Ureter (tissue), 1 donor: ENCODE measurements around the gene EIF3C. TPM values are rescaled to one million over a fixed set of nuclear protein-coding genes. Genes with fewer than 3 reads are reported as not detected.
"Not testable (repeated sequence)": the region's sequence is repeated elsewhere in the genome, so short reads cannot be mapped to it uniquely, and the experiment has no call there.

Source experiments
- DNase-seq: peaks from one replicate; pipeline ENCODE4 v3.0.0-alpha.2; 2020; ENCODE audit warnings: low spot score
- total RNA-seq: library from RNA; stranded (reverse); gene quantifications from one replicate; pipeline ENCODE4 v1.2.4, GENCODE V29; 2023
- donor health status: DM: yes; HTN: yes; CAD: no.

The EIF3C gene, protein sequence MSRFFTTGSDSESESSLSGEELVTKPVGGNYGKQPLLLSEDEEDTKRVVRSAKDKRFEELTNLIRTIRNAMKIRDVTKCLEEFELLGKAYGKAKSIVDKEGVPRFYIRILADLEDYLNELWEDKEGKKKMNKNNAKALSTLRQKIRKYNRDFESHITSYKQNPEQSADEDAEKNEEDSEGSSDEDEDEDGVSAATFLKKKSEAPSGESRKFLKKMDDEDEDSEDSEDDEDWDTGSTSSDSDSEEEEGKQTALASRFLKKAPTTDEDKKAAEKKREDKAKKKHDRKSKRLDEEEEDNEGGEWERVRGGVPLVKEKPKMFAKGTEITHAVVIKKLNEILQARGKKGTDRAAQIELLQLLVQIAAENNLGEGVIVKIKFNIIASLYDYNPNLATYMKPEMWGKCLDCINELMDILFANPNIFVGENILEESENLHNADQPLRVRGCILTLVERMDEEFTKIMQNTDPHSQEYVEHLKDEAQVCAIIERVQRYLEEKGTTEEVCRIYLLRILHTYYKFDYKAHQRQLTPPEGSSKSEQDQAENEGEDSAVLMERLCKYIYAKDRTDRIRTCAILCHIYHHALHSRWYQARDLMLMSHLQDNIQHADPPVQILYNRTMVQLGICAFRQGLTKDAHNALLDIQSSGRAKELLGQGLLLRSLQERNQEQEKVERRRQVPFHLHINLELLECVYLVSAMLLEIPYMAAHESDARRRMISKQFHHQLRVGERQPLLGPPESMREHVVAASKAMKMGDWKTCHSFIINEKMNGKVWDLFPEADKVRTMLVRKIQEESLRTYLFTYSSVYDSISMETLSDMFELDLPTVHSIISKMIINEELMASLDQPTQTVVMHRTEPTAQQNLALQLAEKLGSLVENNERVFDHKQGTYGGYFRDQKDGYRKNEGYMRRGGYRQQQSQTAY
- total RNA-seq: 435 TPM

DNA sequence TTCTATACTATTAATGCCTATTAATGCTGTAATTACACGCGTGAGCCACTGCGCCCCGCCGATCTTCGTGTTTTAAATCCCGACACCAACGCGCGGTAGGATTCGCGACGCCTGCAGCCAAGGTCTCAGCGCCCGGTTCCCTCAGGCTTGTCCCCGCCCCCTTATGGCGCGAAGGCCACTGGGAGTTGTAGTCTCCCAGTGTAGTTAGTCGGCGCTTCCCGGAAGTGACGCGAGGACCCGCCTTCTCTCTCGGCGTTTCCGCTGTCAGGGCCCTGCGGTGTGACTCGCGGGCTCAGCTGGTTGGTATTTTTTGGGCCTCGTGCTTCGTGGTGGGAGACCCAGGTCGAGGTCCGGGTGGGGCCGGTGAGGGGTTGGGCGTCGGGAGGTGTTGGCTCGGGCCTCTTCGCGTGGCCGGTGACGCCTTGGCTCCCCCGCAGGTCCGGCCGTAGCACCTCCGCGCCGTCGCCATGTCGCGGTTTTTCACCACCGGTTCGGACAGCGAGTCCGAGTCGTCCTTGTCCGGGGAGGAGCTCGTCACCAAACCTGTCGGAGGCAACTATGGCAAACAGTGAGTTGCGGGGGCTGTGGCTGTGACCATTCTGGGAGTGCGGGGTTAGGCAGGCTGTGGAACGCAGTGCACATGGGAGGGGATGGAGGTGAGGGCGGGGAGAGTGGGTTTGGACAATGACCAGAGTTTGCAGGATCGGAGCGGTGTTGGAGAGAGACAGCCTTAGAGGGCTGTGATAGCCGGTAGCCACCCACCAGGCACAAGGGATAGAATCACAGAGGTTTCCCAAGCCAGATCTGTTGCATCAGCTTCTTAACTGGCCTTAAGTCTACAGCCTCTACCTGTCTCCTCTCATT lies at the start of gene EIF3C:
Gene EIF3C (plus strand): TSS at position 245 of the 864 bp plus-strand sequence. CDS start 223 bp downstream, at position 468.
- DNase-seq: not testable (repeated sequence)

DNA sequence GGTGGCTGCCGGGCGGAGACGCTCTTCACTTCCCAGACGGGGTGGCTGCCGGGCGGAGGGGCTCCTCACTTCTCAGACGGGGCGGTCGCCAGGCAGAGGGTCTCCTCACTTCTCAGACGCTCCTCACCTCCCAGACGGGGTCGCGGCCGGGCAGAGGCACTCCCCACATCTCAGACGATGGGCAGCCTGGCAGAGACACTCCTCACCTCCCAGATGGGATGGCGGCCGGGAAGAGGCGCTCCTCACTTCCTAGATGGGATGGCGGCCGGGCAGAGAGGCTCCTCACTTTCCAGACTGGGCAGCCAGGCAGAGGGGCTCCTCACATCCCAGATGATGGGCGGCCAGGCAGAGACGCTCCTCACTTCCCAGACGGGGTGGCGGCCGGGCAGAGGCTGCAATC lies 45.0 kb upstream of the EIF3C start:
- DNase-seq: not testable (repeated sequence)

DNA sequence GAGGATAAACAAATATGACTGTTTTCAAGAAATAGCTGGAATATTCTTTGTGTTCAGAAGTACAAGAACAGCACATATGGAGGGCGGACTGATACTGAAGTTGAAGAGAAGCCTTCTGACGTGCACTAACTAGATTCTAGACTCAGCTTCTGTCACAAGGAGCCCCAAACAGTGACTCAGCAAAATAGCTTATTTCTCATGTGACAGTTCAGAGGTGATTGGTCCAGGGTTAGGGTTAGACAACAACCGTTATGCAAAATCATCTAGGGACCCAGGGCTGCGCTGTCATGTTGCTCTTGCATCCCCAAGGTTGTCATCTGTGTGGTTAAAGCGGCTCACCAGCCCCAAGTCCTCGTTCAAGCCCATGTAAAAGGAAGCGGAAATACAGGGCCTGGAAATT lies 43.8 kb upstream of the EIF3C start:
- DNase-seq: not testable (repeated sequence)

DNA sequence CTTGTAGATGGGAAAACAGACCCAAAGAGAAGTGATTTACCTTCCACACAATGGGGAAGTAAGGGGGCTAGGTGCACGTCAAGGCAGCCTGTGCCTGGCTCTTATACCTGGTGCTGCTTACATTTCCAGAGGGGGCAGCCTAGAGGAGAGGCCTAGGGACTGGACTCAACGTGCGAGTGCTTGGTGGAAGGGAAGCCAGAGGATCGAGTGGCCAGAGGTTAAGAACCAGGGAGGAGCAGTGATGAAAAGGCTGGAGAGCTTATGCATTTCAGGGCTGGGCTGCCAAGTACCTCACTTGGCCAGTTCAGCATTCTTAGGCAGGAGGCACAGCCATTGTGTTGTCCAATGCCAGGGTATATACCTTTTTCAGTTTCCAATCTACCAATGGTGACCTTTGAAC lies 43.1 kb upstream of the EIF3C start:
- not testable (repeated sequence) for DNase-seq

DNA sequence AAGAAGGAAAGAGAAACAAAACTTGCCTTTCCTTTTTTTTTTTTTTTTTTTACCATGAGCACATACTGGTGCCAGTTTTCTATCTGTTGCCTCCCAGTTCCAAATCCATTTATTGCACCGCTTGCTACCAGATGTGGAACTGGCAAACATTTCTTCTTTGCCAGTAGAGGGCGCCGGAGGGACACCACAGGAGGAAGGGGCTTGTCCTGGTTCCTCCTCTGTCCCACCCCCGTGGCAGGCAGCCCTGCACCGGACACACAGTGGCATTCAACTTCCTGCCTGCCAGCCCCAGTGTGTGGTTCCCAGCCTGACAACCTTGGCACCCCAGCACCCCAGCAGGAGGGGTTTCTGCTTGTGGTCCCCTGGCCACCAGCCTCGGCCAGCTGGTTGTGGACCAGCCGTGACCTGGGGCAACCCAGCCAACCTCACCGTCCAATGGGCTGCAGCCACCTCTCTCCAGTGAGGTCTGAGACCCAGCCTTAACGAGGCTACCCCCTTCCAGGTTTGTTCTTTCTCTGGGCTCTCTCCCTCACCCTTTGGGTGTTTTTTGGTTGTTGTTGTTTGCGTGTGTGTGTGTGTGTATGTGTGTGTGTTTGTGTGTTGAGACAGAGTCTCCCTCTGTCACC lies 22.8 kb upstream of the EIF3C start:
- not testable (repeated sequence) for DNase-seq

DNA sequence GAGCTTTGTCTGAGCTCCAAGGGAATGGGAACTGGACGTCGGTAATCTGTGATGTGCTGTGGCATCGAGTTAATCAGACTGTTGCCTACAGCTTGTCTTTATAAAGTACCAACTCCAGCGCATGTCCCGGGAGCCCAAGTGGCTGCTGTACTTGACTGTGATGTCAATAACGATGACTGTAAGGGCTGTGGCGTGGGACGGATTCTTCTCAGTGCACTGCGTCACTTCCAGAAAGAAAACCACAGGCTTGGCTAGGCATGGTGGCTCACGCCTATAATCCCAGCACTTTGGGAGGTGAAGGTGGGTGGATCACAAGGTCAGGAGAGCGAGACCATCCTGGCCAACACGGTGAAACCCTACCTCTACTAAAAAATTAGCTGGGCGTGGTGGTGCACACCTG lies 21.8 kb upstream of the EIF3C start:
- not testable (repeated sequence) for DNase-seq

DNA sequence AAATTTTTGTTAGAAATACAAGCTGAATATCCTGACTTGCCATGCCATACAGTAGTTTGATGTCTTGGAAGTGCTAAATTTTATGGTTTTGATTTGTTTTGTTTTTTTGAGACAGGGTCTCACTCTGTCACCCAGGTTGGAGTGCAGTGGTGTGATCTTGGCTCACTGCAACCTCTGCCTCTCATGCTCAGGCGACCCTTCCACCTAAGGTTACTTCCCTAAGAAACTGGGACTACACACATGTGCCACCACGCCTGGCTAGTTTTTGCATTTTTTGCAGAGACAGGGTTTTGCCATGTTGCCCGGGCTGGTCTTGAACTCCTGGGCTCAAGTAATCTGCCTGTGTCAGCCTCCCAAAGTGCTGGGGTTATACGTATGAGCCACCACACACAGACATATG lies 19.5 kb upstream of the EIF3C start:
- peak; percentile 19 for DNase-seq

DNA sequence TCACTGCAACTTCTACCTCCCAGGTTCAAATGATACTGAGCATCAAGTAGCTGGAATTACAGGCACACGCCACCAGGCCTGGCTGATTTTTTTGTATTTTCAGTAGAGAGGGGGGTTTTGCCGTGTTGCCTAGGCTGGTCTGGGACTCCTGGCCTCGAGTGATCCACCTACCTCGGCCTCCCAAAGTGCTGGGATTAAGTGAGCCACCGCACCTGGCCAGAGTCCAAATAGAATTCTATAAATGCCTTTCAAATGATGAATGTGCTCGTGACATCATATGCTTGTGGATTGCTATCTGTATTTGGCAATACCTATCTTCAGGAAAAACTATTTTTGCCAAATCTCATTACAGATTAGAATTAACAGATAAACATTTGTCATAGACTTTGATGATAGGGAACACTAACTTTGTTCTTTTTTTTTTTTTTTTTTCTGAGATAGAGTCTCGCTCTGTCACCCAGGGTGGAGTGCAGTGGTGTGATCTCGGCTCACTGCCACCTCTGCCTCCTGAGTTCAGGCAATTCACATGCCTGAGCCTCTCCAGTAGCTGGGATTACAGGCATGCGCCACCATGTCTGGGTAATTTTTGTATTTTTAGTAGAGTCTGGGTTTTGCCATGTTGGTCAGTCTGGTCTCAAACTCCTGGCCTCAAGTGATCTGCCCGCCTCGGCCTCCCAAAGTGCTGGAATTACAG lies 17.9 kb upstream of the EIF3C start:
- not testable (repeated sequence) for DNase-seq

DNA sequence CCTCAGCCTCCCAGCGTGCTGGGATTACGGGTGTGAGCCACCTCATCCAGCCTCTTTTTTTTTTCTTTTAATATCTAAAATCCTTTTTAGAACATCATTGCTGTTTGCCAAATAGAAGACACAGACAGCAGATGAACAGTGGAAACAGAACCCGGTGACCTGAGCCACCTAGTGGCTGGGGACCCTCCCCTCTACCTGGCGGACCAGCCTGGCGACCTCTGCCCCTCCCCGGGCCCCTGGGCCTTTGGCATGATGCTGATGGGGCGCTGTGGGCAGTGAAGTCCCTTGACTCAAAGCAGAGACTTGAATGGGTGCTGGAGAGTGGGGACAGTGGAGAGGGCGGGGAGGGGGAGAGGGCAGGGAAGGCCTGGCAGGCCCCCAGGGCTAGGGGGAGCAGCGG lies 11.5 kb upstream of the EIF3C start:
- DNase-seq: not testable (repeated sequence)

DNA sequence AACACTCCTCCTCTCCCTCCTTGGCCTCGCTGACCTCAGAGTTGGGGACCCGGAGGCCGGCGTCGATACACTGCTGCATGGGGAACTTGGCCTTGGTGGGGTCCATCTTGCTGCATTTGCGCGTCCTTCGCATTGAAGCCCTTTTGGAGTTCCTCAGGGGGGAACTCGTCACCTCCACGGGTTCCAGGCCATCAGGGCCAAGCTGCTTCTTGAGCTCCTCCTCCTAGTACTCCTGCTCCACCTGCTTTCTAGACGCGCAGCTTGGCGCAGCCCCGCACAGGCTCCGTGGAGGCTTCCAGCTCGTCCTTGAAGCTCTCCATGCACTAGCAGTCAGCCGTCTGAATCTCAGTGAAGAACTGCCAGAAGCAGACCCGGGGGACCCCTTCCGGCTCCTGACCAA lies 10.9 kb upstream of the EIF3C start:
- DNase-seq: not testable (repeated sequence)

DNA sequence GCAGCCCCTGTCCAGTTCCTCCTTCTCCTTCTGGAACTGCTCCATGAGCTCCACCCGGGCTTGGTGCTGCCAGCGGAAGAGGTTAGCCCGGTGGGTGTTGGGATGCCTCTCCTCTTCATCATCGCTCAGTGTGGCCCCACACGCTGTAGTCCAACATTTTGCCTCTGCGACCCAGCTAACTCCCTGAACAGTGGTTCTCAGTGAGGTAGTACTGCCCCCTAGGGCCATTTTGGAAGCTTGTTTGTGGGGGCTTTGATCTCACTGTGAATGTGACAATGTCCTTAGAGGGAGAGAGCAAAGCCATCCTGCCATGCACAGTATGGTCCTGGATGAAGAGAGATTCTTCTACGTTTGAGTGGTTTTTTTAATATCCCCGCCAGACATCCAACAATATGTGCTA lies 9.9 kb upstream of the EIF3C start:
- not testable (repeated sequence) for DNase-seq

DNA sequence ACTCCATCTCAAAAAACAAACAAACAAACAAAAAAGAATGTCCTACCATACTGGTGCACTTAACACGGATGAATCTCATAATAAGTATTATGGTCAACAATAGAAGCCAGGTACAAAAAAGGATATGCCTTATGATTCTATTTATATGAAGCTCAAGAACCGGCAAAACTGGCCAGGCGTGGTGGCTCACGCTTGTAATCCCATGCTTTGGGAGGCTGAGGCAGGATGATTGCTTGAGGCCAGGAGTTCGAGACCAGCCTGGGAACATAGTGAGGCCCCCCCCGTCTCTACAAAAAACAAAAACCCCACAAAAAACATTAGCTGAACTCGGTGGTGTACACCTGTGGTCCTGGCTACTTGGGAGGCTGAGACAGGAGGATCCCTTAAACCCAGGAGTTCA lies 7.0 kb upstream of the EIF3C start:
- not testable (repeated sequence) for DNase-seq

DNA sequence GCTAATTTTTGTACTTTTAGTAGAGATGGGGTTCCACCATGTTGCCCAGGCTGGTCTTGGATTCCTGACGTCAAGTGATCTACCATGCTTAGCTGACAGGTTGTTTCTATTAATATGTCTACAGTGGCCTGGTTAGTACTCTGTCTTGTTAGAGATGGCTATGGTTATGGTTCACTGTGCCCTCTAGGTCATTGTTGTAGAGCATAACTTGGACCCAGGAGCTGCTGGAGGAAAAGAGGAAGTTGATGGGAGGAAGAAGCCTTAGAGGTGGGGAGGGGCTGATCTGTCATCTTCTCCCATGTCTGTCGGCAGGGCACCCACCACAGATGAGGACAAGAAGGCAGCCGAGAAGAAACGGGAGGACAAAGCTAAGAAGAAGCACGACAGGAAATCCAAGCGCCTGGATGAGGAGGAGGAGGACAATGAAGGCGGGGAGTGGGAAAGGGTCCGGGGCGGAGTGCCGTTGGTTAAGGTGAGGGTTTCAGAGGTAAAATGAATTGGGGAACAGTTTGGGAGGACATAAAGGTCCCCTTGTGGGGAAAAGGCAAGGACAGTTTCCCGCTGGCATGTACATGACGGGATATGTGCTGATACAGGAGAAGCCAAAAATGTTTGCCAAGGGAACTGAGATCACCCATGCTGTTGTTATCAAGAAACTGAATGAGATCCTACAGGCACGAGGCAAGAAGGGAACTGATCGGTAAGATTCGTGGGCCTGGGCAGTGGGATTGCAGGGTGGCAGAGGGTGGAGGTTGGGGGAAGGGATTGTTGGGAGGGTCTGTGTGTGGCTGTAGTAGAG lies 11.8 kb downstream of the EIF3C start:
- DNase-seq: not testable (repeated sequence)

DNA sequence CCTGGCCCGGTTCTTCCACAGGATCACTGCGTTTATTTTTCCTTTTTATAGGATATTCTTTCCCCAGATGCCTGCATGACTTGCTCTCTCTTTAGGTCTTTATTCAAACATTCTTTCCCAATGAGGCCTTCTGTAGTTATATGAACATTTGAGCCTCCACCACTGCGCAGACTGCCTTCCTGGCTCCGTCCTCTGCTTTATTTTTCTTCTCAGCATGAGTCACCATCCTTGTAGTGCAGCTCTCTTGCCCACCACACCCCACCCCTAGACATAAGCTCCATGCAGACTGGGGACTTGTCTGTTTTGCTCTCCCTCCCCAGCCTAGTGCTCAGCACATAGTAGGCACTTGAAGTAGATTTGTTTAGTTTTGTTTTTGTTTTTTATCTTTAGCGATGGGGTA lies 20.0 kb downstream of the EIF3C start:
- not testable (repeated sequence) for DNase-seq

DNA sequence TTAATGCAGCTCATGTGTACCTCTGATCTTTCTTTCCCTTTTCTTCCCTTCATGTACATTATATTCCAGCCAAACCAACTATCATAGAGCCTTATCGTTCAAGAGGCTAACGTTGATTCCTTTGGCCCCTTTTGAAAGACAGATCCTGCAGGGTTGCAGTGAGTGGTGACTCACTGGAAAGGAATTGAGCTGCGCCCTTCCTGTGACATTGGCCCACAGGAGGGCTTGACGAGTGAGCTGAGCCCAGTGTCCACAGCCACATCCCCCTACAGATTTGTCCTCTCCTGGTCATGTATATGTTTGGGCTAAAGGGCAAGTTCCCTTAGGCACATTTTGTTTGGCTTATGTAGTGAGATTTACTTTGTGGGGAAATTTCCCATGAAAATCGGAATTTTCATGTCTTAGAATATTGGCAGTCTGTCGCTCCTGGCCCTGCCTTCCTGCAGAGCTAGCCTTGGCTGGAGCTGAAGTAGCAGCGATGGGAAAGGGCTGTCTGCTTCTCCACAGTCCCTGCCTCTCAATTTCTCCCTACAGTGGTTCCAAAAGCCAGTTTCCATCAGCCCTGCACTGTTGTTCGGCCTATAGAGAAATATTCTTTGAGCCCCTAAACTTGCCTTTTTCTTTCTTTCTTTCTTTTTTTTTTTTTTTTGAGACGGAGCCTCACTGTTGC lies 21.3 kb downstream of the EIF3C start:
- DNase-seq: not testable (repeated sequence)

DNA sequence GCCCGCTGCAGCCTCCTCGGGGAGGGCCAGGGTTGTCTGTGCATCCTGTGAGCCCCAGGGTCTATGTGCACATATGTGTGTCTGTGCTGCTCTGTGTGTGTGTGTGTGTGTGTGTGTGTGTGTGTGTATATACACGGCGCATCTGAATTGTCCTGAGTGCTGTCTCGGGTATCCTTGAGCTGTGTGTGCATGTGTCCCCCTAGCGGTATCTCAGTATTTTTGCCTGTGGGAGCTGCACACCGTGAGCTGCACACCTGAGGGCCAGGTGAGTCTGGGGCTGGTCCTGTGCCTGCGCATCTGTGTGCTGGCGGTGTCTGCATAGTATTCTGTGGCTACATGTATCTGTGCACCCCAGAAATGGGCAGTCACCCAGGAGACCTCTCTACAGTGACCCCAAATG lies 28.5 kb downstream of the EIF3C start:
- not testable (repeated sequence) for DNase-seq

DNA sequence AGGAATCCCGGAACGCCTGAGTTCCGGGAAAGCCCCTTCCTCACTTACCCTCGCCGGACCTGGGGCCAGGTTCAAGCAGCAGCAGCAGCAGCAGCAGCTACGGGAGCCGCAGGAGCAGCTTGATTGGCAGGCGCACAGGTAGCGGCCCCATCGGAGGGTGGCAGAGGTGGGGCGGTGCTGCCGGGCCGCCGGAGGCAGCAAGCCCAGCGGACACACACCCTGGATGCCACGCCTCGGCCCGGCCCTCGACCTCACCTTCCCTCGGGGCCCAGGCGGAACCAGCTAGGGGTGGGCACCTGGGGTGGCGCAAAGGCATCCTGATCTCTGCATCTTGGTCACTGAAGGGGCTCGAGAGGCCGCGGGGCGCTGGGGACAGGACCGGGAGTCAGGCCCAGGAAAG lies 29.4 kb downstream of the EIF3C start:
- DNase-seq: not testable (repeated sequence)

DNA sequence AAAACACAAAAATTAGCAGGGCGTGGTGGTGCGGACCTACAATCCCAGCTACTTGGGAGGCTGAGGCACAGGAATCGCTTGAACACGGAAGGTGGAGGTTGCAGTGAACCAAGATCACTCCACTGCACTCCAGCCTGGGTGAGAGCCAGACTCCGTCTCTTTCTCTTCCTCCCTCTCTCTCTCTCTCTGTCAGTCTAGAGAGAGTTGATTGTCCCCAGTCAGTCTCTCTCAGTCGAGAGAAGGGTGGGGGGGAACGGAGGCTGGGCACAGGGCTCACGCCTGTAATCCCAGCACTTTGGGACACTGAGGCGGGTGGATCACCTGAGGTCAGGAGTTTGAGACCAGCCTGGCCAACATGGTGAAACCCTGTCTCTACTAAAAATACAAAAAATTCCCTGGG lies 30.0 kb downstream of the EIF3C start:
- not testable (repeated sequence) for DNase-seq
